Measurements from ENCODE around the gene DBF4. TPM values are rescaled to one million over a fixed set of nuclear protein-coding genes. Genes with fewer than 3 reads are reported as not detected.
"Not testable (repeated sequence)": the region's sequence is repeated elsewhere in the genome, so short reads cannot be mapped to it uniquely, and the experiment has no call there.

DBF4 gene
- total RNA-seq, 2 experiments from 2014 or later, result 85.1 to 85.5 TPM

DNA sequence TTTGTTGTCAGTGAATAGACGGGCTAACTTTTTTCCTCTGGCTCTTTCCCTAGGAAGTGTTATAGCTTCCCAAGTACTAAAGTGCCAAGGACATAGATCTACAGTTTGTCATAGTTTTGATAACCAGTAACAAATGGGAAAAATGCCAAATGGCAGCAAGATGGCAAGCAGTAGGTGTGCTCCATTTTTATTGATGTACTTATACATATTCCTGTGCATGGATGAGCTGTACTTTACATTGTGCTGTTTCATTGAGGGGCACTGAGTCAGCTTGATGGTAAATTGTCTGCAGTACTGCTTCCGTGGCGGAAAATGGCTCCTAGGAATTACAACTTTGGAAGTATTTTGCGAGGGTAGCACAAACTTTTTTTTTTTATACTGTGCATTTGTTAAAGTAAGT lies 64.8 kb downstream of the DBF4 start:
- ATAC-seq, result no peak
- Mint-ChIP-seq H3K27me3 (no peaks in the 10 kb centered on the region), H3K4me1 (no peaks in the 10 kb centered on the region), H3K9me3 (ENCODE audit: low read depth) (no peaks in the 10 kb centered on the region), H3K36me3 (peaks cover 7% of the 10 kb centered on the region), H3K4me3 (no peak overlapping the region), H3K27ac (no peak overlapping the region)
- DNase-seq, result no peak
- CTCF ChIA-PET, result no interaction called here

DNA sequence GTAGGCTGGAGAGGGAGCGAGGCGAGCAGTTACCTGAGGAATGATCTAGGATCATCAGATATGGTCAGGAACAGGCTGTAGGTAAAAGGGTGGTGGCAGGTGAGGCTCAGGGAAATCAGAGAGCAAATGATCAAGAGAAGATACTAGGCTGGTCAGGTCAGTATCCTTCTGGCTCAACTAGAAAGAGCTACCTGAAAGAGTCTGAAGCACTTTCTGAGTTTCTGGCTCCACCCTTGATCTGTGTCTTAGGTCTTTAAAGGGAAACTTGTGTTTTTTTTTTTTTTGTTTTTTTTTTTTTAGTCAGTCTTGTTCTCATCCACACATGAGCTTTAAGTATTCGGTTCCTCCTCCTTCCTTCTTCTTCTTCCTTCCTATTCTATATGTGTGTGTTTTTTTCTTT lies 68.3 kb downstream of the DBF4 start:
- ATAC-seq, result no peak
- DNase-seq, result no peak
- no peaks in the 10 kb centered on the region for H3K36me3 Mint-ChIP-seq
- H3K27me3 Mint-ChIP-seq, result no peaks in the 10 kb centered on the region
- CTCF ChIA-PET, result interaction anchor here (0.9 to 3.1 kb wide), 2 partner anchors 11 to 13 kb away, joined by 3 to 10 read pairs; partner anchors contain the start of gene ADAM22
- no peaks in the 10 kb centered on the region for H3K9me3 Mint-ChIP-seq (ENCODE audit: low read depth)
- no peak overlapping the region for H3K27ac Mint-ChIP-seq
- no peak overlapping the region for H3K4me3 Mint-ChIP-seq
- no peaks in the 10 kb centered on the region for H3K4me1 Mint-ChIP-seq

DNA sequence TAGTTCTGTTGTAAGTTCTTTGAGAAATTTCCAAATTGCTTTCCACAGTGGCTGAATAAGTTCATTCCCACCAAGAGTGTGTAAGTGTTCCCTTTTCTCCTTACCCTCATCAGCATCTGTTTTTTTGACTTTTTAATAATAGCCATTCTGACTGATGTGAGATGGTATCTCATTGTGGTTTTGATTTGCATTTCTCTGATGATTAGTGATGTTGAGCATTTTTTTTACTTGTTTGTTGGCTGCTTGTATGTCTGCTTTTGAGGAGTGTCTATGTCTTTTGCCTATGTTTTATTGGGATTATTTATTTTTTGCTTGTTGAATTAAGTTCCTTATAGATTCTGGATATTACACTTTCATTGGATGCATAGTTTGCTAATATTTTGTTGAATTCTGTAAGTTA lies 69.6 kb downstream of the DBF4 start:
- CTCF ChIA-PET, H3K27me3 Mint-ChIP-seq: not testable (repeated sequence)

GRCh38 chr7:87948371-87948770 lies 72.1 kb downstream of the DBF4 start:
- Mint-ChIP-seq H3K4me1 (no peaks in the 10 kb centered on the region), H3K9me3 (ENCODE audit: low read depth) (no peaks in the 10 kb centered on the region), H3K27me3 (no peaks in the 10 kb centered on the region), H3K4me3 (no peak overlapping the region), H3K27ac (no peak overlapping the region), H3K36me3 (no peaks in the 10 kb centered on the region)
- ATAC-seq (no peak), DNase-seq (no peak)
- CTCF ChIA-PET, result no interaction called here

More for the DNA sequence above, 69.6 kb downstream of the DBF4 start:
- not testable (repeated sequence) for H3K4me3 Mint-ChIP-seq; H3K9me3 Mint-ChIP-seq (ENCODE audit: low read depth); H3K27ac Mint-ChIP-seq; ATAC-seq; DNase-seq; H3K36me3 Mint-ChIP-seq; H3K4me1 Mint-ChIP-seq

Other genes starting within 250 kb of the DBF4 start
- under 1 TPM in 1 of 2 experiments, not detected in 1; 0.19 TPM for gene RUNDC3B, start 248.1 kb upstream of the DBF4 start, total RNA-seq
- gene SLC25A40, start 133 bp upstream of the DBF4 start, total RNA-seq, result 10 to 100 TPM; 42.1 to 48.7 TPM
- gene ADAM22, start 57.8 kb downstream of the DBF4 start, total RNA-seq, result 1 to 10 TPM; 5.2 to 5.8 TPM